Suprapubic skin (tissue), 4 donors: ENCODE measurements around the gene OR13C2. TPM values are rescaled to one million over a fixed set of nuclear protein-coding genes. Genes with fewer than 3 reads are reported as not detected.
"Not testable (repeated sequence)": the region's sequence is repeated elsewhere in the genome, so short reads cannot be mapped to it uniquely, and the experiment has no call there.

Experiments
- DNase-seq, 2 donors: peaks; one replicate each; pipeline ENCODE4 v3.0.0-alpha.2; 2019; ENCODE audit warnings: low spot score in 2 of 2
- H3K27ac ChIP-seq: fragments of 200-600 bp; sonication (generic); one replicate; pipeline ENCODE4 v1.5.1; 2019
- H3K27me3 ChIP-seq: fragments of 200-600 bp; sonication (generic); one replicate; pipeline ENCODE4 v1.5.1; 2019
- H3K36me3 ChIP-seq: fragments of 200-600 bp; sonication (generic); one replicate; pipeline ENCODE4 v1.5.1; 2019
- H3K4me1 ChIP-seq: fragments of 200-600 bp; sonication (generic); one replicate; pipeline ENCODE4 v1.5.1; 2019
- H3K4me3 ChIP-seq: fragments of 200-600 bp; sonication (generic); one replicate; pipeline ENCODE4 v1.5.1; 2019; ENCODE audit warnings: mild to moderate bottlenecking
- H3K9me3 ChIP-seq: fragments of 200-600 bp; sonication (generic); one replicate; pipeline ENCODE4 v1.5.1; 2019
- CTCF ChIP-seq, 2 donors: fragments of 200-600 bp in 1 of 2; fragments of 450-650 bp in 1 of 2; sonication (generic) in 1 of 2; IDR thresholded peaks; one replicate each; pipeline ENCODE4 v1.5.1; 2016 to 2019; ENCODE audit warnings: antibody characterized with exemption in 2 of 2, mild to moderate bottlenecking in 1 of 2, moderate library complexity in 1 of 2
- EP300 ChIP-seq: sonication (generic); formaldehyde crosslinking; IDR thresholded peaks from one replicate; pipeline ENCODE4 v1.6.1; 2017; ENCODE audit warnings: antibody characterized with exemption
- POLR2A ChIP-seq, 2 donors: fragments of 450-650 bp; IDR thresholded peaks; one replicate each; pipeline ENCODE4 v1.6.1; 2017; ENCODE audit warnings: antibody characterized with exemption in 2 of 2, mild to moderate bottlenecking in 2 of 2, moderate library complexity in 2 of 2
- POLR2AphosphoS5 ChIP-seq, 3 donors: sonication (generic); formaldehyde crosslinking; IDR thresholded peaks; one replicate each; pipeline ENCODE4 v1.6.1; 2017; ENCODE audit warnings: antibody characterized with exemption in 3 of 3
- WGBS: methylation state at CpG from one replicate; pipeline ENCODE4 v1.1.5; 2018; 5-methylcytosine and 5-hydroxymethylcytosine counted together
- total RNA-seq, 4 donors: library from RNA; depleted of rRNA; stranded (reverse); fragments of >200 nt; gene quantifications; one replicate each; pipeline ENCODE4 v1.1.0, GENCODE V29; 2016

The OR13C2 gene
- total RNA-seq, 4 donors from 2014 or later, result not detected

- Histone ChIP-seq H3K9me3 (no peaks in the 10 kb centered on the region), H3K4me3 (no peak overlapping the region), H3K27me3 (no peaks in the 10 kb centered on the region), H3K4me1 (no peaks in the 10 kb centered on the region), H3K36me3 (no peaks in the 10 kb centered on the region), H3K27ac (no peak overlapping the region)
- no peak for DNase-seq
- TF ChIP-seq EP300, result no peak
- WGBS, result 47% methylated on average over 1 of the region's 1 CpG
Observed at GRCh38 chr9:104608336-104608735, 2.9 kb upstream of the OR13C2 start.

GRCh38 chr9:104606152-104606551 is 725 bp upstream of the OR13C2 start:
- H3K4me3 ChIP-seq, result no peak overlapping the region
- no peaks in the 10 kb centered on the region for H3K4me1 ChIP-seq
- no peak for DNase-seq
- H3K27ac ChIP-seq, result no peak overlapping the region
- whole genome bisulfite sequencing, result 59% methylated on average over 2 of the region's 2 CpGs
- TF ChIP-seq POLR2AphosphoS5 (IDR thresholded peaks at IDR 0.05) (no peak), POLR2A (IDR thresholded peaks at IDR 0.05) (no peak), EP300 (no peak), CTCF (IDR thresholded peaks at IDR 0.05) (no peak)
- no peaks in the 10 kb centered on the region for H3K9me3 ChIP-seq
- H3K36me3 ChIP-seq, result no peaks in the 10 kb centered on the region
- H3K27me3 ChIP-seq, result no peaks in the 10 kb centered on the region

- no peaks in the 10 kb centered on the region for H3K36me3 ChIP-seq
- WGBS, result 74% methylated on average over 3 of the region's 3 CpGs
- no peak overlapping the region for H3K27ac ChIP-seq
- no peak for TF ChIP-seq POLR2A (IDR thresholded peaks at IDR 0.05)
- TF ChIP-seq CTCF (IDR thresholded peaks at IDR 0.05), result no peak
- TF ChIP-seq EP300, result no peak
- no peak for TF ChIP-seq POLR2AphosphoS5 (IDR thresholded peaks at IDR 0.05)
- no peak overlapping the region for H3K4me3 ChIP-seq
- DNase-seq, result no peak
- no peaks in the 10 kb centered on the region for H3K9me3 ChIP-seq
- H3K27me3 ChIP-seq, result no peaks in the 10 kb centered on the region
- H3K4me1 ChIP-seq, result no peaks in the 10 kb centered on the region
Observed at GRCh38 chr9:104604801-104605200, 626 bp downstream of the OR13C2 start.

- H3K27ac ChIP-seq, H3K9me3 ChIP-seq, DNase-seq, H3K27me3 ChIP-seq, H3K4me3 ChIP-seq, H3K36me3 ChIP-seq, H3K4me1 ChIP-seq: not testable (repeated sequence)
Observed at GRCh38 chr9:104599313-104599712, 6.1 kb downstream of the OR13C2 start, which contains the start of gene OR13C5. Gene OR13C5, minus strand, starts transcription at chr9:104599413. Its CDS starts 0 bp downstream, at chr9:104599413.

- H3K4me3 ChIP-seq, H3K27me3 ChIP-seq, H3K9me3 ChIP-seq, H3K4me1 ChIP-seq, H3K27ac ChIP-seq, DNase-seq, H3K36me3 ChIP-seq: not testable (repeated sequence)
- WGBS, result 52% methylated on average over 1 of the region's 3 CpGs
Observed at GRCh38 chr9:104598749-104599148, 6.7 kb downstream of the OR13C2 start.

GRCh38 chr9:104589626-104590025 is 15.8 kb downstream of the OR13C2 start:
- H3K4me3 ChIP-seq, result no peak overlapping the region
- TF ChIP-seq EP300 (no peak), CTCF (IDR thresholded peaks at IDR 0.05) (no peak), POLR2AphosphoS5 (IDR thresholded peaks at IDR 0.05) (no peak), POLR2A (IDR thresholded peaks at IDR 0.05) (no peak)
- H3K9me3 ChIP-seq, result peaks cover 4% of the 10 kb centered on the region
- no peaks in the 10 kb centered on the region for H3K27me3 ChIP-seq
- no peak overlapping the region for H3K27ac ChIP-seq
- 0% methylated on average over 1 of the region's 1 CpG for WGBS
- no peak for DNase-seq
- no peaks in the 10 kb centered on the region for H3K36me3 ChIP-seq
- H3K4me1 ChIP-seq, result no peaks in the 10 kb centered on the region

- Histone ChIP-seq H3K9me3 (no peaks in the 10 kb centered on the region), H3K4me1 (no peaks in the 10 kb centered on the region), H3K36me3 (no peaks in the 10 kb centered on the region), H3K27me3 (no peaks in the 10 kb centered on the region), H3K4me3 (no peak overlapping the region), H3K27ac (no peak overlapping the region)
- DNase-seq, result no peak
- 0% methylated on average over 1 of the region's 1 CpG for WGBS
- TF ChIP-seq POLR2AphosphoS5 (IDR thresholded peaks at IDR 0.05) (no peak), POLR2A (IDR thresholded peaks at IDR 0.05) (no peak)
Observed at GRCh38 chr9:104586496-104587180, 18.8 kb downstream of the OR13C2 start.
